GM10847 (cell line): Measurements from ENCODE around the gene CFB.

ENCODE experiments used
- POLR2A ChIP-seq: IDR thresholded peaks from 2 replicates; pipeline ENCODE4 v1.6.1; 2011; ENCODE audit not compliant: insufficient read length; ENCODE audit errors: extremely low read depth

Gene CFB

DNA sequence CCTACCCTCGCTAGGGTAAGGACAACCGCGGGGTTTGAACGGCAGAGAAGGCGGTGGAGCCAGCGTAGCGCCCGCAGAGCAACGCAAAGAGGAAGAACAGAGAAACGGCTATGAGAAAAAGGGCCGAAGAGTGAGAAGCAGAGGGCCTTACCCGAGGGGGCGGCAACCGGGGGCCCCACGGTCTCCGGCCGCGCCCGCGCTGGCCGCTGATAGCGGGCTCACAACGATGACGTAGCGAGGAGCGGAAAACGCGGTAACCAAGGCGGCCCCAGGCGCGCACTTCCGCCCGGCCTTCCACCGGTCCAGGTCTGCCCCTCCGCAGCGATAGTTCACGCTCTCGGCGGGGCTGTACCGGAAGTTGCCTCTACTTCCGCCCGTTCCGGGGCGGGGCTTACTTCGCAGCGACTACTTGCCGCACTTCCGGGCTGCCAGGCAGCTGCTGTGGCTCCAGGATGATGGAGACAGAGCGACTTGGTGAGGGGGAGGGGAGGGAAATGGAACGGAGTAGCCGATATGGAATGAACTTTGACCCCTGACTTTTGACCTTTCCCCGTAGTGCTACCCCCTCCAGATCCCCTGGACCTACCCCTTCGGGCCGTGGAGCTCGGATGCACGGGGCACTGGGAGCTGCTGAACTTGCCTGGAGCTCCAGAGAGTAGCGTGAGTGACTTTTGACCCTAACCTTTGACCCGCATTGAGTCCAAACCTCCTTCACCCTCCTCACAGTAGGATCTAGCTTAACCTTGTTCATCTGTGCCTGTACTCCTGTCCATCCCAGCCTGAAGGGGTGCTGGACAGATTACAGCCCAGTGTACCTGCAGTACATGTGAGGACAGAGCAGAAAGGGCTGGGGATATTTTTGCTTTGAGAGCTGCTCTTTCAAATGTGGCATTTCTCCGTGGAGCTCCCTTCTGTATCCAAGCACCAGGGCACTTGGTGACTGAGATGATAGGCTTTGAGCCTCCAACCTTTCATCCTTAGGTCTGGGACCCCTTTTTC, 13.1 kb downstream of the CFB start, which contains the start of the genes NELFE and SKIC2:
Gene NELFE (minus strand): TSS at position 231 of the 999 bp plus-strand sequence. CDS start 525 bp downstream, outside the sequence.
Gene SKIC2 (plus strand): TSS at position 435 of the 999 bp plus-strand sequence. CDS start 18 bp downstream, at position 453.
- peak; percentile 56 for TF ChIP-seq POLR2A

DNA sequence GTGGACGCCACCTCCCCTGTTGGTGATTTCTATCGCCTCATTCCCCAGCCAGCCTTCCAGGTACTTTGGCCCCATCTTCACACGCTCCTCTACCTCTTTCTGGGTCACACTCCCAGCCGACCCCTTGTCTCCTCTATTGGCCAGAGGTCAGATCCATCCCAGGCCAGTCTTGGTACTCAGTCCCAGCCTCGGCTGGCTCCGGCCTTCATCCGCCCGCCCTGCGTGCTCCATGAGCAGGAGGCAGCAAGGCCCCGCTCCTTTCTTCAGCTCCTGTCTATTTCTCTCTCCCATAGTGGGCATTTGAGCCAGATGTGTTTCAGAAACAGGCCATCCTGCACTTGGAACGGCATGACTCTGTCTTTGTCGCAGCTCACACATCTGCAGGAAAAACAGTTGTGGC, 15.7 kb downstream of the CFB start:
- TF ChIP-seq POLR2A = no peak

GRCh38 chr6:31963921-31964320, 18.0 kb downstream of the CFB start:
- TF ChIP-seq POLR2A = no peak

DNA sequence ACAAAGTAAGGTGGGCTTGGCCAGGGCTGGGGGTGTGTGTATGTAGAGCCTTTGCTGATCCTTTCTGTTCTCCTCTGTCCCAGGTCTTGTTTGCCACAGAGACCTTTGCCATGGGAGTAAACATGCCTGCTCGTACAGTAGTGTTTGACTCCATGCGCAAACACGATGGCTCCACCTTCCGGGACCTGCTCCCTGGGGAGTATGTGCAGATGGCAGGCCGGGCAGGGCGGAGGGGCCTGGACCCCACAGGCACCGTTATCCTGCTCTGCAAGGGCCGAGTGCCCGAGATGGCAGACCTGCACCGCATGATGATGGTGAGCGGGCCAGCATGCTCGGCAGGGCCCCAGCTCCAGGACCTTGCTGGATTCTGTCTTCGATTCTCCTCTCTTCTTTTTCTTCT, 19.8 kb downstream of the CFB start:
- no peak for TF ChIP-seq POLR2A

DNA sequence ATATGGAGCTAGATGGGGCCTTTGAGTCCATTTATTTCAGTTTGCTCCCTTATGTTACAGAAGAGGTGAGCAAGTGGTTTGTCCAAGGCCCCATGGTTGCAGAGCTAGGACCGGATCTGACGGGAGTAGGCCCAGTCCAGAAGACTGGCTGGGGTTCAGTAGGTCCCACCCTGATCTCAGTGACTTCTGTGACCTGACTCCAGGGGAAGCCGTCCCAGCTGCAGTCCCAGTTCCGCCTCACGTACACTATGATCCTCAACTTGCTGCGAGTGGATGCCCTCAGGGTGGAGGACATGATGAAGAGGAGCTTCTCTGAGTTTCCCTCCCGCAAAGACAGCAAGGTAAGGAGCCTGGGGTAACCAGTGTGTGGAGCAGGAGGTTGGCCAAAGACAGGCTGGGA, 20.6 kb downstream of the CFB start:
- no peak for TF ChIP-seq POLR2A

DNA sequence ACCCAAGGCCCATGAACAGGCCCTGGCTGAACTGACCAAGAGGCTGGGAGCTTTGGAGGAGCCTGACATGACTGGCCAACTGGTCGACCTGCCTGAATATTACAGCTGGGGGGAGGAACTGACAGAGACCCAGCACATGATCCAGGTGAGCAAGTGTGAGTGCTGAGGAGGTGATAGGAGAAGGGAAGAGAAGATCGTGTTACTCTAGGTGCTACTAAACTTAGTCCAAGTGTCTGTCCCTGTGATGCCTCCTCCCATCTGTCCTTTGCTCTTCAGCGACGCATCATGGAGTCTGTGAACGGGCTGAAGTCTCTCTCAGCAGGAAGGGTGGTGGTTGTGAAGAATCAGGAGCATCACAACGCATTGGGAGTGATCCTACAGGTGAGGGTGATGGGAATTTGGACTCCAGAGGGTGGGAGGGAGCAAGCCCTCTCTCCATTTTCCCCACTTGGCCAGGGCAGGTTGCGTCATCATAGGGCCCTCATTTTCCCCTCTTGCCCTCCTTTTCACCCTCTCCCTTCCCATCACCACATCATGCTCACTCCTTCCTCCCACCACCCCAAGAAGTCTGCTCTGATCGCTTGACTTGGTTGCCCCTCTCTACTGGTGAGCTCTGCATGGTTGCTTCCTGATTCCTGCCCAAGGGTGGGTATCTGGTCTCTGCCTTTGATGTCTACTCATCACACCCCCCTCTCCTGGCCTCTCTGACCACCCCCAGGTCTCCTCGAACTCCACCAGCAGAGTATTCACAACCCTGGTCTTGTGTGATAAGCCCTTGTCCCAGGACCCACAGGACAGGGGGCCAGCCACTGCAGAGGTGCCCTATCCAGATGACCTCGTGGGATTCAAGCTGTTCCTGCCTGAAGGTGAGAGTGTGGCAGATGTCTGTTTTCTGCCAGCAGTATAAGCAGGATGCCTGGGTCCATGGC, 21.4 kb downstream of the CFB start:
- no peak for TF ChIP-seq POLR2A

- no peak for TF ChIP-seq POLR2A
These were observed 22.0 kb downstream of the CFB start for GRCh38 chr6:31967926-31968320.

DNA sequence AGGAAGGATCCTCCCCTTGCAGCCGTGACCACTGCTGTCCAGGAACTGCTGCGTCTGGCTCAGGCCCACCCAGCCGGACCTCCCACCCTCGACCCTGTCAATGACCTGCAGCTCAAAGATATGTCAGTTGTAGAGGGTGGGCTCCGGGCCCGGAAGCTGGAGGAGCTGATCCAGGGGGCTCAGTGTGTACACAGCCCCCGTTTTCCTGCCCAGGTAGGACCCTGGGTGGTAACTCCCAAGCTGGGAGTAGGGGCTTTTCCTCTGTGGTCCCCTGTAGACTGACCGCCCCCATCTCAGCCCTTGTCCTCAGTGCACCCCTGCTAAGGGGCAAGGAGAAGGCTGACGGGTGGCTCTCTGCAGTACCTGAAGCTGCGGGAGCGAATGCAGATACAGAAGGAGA, 22.4 kb downstream of the CFB start:
- TF ChIP-seq POLR2A = no peak

GRCh38 chr6:31968791-31969711, 23.2 kb downstream of the CFB start:
- TF ChIP-seq POLR2A = no peak

DNA sequence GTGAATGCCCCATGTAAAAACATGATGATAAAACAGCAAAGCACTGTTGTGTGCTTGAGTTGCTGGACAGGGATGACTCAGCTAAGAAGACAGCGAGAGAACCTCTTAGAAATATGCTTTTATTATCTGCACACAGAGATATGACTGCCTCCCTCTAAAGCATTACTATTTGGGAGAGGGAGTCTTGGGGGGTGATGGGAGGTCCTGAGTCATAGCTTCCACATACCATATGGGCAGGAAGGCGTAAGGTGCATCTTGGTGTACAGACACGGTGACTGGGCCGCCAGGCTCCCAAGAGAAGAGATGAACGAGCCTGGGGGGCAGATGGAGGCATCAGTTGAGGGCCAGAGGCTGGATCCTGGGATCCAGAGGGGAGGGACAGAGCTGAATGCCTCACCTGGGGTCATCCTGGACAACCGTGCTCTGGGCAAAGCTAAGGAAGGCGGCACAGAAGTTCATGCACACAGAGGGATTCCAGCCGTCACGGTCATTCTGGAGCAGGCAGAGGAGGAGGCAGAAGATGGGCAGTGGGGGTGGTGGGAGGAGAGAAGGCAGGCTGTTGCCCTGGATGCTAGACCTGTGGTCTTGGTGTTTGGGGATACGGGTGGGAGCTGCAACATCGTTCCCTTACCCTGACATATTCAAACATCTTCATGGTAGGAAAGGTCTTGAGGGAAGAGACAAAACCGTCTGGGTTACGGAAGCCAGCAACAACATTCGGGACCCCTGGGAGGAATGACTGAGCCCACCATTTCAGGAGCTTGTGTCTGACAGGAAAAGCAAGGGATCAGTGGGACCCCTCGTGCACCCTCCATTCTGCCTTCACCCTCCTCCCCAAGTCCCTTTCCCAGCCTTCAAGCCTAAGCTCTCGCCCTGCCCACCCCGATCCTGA, 24.1 kb downstream of the CFB start:
- TF ChIP-seq POLR2A = no peak

- no peak for TF ChIP-seq POLR2A
These were observed 24.8 kb downstream of the CFB start for GRCh38 chr6:31970604-31971271.

DNA sequence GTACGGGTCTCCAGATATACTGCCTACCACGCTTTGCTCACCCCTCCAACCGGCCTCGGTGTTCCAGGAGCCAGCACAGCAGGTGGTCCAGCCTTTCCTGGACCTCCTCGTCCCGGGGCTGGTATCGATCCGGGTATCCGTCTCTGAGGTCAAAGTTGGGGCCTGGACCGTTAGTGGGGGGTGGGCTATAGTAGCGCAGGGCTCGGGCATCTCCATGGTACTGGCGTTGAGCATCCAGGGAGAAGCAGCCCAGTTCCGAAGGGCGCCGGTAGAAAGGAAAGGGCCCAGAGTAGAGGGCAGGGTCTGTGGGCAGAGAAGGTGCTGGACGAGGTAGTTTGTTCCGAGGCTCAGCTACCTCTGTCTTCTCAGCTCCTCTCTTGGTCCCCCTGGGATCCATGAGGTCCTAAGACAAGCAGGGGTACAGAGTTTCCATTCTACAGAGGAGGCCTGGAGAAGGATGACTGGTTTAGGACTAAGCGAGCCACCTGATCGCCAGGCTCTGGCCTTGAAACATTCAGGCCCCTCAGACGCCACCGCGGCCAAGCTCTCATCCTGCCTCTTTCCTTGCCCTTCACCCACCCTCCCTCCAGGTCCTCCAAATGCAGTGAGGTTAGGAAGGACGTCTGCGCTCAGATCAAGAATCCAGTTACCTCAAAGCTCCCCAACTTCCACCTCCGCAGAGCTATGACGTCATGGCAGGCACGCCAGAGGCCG, 25.5 kb downstream of the CFB start:
- TF ChIP-seq POLR2A = no peak
